ENCODE data around the gene PLPPR3. TPM values are rescaled to one million over a fixed set of nuclear protein-coding genes. Genes with fewer than 3 reads are reported as not detected.

The PLPPR3 gene
- total and polyA plus RNA-seq, 9 of the 15 experiments (the other 6 are each of a cell fraction or from before 2014, with no cell fraction given) = 0.01 to 48.2 (median 8.6) TPM

DNA sequence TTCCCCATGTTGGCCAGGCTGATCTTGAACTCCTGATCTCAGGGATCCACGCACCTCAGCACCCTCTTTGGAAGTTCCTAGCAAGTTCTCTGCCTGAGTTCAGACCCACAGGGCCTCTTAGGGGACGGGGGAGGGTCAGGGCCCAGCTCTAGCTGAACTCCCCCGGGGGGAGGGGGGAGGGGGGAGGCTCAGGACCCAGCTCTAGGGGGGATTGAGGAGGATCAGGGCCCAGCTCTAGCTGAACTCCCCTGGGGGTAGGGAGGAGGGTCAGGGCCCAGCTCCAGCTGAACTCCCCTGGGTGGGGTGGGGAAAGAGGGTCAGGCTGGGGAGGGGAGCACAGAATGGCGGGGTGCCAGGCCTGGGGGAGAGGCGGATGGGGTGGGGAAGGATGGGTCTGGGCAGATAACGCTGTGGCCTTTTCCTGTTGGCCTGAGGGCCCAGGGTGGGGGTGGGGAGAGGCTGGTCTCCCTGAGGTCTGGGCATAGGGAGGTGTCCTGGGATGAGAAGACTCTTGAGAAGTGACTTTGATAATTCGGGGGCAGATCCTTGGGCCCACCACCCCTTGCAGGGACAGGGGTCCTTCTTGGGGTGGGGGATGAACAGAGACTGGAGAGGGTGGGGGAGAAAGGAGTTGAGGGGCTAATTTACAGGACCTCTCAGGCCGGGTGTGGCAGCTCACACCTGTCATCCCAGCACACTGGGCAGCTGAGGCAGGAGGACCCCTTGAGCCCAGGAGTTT, 30.0 kb downstream of the PLPPR3 start (continued):
- TF ChIP-seq SRSF3 (IDR thresholded peaks at IDR 0.05; ENCODE audit: insufficient read depth, low read length) (no peak), HDAC2 (IDR thresholded peaks at IDR 0.05) (no peak), ZNF668 (CRISPR knock-in tag; IDR thresholded peaks at IDR 0.05) (no peak), PHB (CRISPR knock-in tag; IDR thresholded peaks at IDR 0.05) (no peak), RFX7 (CRISPR knock-in tag; IDR thresholded peaks at IDR 0.05) (no peak), ZNF764 (CRISPR knock-in tag; IDR thresholded peaks at IDR 0.05; ENCODE audit: low read depth) (no peak), TCF3 (CRISPR knock-in tag; IDR thresholded peaks at IDR 0.05) (peak; percentile 61; the same call in 1 of the 2 replicates), TAL1 (IDR thresholded peaks at IDR 0.05) (peak; percentile 52; the same call in 1 of the 2 replicates), ZNF830 (CRISPR knock-in tag; IDR thresholded peaks at IDR 0.05) (no peak), ZNF124 (CRISPR knock-in tag; IDR thresholded peaks at IDR 0.05) (no peak), TBL1XR1 (IDR thresholded peaks at IDR 0.05; ENCODE audit: low read length in 2 of 2) (peak in 1 of 2 experiments; percentile 59; a peak in 1 of 4 replicates), CBX3 (IDR thresholded peaks at IDR 0.05; ENCODE audit: borderline replicate concordance in 1 of 2, low read length in 2 of 2) (peak in 1 of 2 experiments; percentile 43; a peak in 1 of 3 replicates)
- TF ChIP-seq, protein P1, sequence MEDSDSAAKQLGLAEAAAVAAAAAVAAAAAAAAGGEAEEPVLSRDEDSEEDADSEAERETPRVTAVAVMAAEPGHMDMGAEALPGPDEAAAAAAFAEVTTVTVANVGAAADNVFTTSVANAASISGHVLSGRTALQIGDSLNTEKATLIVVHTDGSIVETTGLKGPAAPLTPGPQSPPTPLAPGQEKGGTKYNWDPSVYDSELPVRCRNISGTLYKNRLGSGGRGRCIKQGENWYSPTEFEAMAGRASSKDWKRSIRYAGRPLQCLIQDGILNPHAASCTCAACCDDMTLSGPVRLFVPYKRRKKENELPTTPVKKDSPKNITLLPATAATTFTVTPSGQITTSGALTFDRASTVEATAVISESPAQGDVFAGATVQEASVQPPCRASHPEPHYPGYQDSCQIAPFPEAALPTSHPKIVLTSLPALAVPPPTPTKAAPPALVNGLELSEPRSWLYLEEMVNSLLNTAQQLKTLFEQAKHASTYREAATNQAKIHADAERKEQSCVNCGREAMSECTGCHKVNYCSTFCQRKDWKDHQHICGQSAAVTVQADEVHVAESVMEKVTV (CRISPR knock-in tag; IDR thresholded peaks at IDR 0.05) = no peak
- TF ChIP-seq, protein P2, sequence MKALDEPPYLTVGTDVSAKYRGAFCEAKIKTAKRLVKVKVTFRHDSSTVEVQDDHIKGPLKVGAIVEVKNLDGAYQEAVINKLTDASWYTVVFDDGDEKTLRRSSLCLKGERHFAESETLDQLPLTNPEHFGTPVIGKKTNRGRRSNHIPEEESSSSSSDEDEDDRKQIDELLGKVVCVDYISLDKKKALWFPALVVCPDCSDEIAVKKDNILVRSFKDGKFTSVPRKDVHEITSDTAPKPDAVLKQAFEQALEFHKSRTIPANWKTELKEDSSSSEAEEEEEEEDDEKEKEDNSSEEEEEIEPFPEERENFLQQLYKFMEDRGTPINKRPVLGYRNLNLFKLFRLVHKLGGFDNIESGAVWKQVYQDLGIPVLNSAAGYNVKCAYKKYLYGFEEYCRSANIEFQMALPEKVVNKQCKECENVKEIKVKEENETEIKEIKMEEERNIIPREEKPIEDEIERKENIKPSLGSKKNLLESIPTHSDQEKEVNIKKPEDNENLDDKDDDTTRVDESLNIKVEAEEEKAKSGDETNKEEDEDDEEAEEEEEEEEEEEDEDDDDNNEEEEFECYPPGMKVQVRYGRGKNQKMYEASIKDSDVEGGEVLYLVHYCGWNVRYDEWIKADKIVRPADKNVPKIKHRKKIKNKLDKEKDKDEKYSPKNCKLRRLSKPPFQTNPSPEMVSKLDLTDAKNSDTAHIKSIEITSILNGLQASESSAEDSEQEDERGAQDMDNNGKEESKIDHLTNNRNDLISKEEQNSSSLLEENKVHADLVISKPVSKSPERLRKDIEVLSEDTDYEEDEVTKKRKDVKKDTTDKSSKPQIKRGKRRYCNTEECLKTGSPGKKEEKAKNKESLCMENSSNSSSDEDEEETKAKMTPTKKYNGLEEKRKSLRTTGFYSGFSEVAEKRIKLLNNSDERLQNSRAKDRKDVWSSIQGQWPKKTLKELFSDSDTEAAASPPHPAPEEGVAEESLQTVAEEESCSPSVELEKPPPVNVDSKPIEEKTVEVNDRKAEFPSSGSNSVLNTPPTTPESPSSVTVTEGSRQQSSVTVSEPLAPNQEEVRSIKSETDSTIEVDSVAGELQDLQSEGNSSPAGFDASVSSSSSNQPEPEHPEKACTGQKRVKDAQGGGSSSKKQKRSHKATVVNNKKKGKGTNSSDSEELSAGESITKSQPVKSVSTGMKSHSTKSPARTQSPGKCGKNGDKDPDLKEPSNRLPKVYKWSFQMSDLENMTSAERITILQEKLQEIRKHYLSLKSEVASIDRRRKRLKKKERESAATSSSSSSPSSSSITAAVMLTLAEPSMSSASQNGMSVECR (CRISPR knock-in tag; IDR thresholded peaks at IDR 0.05) = no peak
- TF ChIP-seq, protein P3, sequence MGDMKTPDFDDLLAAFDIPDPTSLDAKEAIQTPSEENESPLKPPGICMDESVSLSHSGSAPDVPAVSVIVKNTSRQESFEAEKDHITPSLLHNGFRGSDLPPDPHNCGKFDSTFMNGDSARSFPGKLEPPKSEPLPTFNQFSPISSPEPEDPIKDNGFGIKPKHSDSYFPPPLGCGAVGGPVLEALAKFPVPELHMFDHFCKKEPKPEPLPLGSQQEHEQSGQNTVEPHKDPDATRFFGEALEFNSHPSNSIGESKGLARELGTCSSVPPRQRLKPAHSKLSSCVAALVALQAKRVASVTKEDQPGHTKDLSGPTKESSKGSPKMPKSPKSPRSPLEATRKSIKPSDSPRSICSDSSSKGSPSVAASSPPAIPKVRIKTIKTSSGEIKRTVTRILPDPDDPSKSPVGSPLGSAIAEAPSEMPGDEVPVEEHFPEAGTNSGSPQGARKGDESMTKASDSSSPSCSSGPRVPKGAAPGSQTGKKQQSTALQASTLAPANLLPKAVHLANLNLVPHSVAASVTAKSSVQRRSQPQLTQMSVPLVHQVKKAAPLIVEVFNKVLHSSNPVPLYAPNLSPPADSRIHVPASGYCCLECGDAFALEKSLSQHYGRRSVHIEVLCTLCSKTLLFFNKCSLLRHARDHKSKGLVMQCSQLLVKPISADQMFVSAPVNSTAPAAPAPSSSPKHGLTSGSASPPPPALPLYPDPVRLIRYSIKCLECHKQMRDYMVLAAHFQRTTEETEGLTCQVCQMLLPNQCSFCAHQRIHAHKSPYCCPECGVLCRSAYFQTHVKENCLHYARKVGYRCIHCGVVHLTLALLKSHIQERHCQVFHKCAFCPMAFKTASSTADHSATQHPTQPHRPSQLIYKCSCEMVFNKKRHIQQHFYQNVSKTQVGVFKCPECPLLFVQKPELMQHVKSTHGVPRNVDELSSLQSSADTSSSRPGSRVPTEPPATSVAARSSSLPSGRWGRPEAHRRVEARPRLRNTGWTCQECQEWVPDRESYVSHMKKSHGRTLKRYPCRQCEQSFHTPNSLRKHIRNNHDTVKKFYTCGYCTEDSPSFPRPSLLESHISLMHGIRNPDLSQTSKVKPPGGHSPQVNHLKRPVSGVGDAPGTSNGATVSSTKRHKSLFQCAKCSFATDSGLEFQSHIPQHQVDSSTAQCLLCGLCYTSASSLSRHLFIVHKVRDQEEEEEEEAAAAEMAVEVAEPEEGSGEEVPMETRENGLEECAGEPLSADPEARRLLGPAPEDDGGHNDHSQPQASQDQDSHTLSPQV (IDR thresholded peaks at IDR 0.05) = no peak; the same call in 1 of the 2 replicates
- TF ChIP-seq, protein P4, sequence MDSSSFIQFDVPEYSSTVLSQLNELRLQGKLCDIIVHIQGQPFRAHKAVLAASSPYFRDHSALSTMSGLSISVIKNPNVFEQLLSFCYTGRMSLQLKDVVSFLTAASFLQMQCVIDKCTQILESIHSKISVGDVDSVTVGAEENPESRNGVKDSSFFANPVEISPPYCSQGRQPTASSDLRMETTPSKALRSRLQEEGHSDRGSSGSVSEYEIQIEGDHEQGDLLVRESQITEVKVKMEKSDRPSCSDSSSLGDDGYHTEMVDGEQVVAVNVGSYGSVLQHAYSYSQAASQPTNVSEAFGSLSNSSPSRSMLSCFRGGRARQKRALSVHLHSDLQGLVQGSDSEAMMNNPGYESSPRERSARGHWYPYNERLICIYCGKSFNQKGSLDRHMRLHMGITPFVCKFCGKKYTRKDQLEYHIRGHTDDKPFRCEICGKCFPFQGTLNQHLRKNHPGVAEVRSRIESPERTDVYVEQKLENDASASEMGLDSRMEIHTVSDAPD (CRISPR knock-in tag; IDR thresholded peaks at IDR 0.05) = no peak

All from K562 (cell line).